HG02981 (cell line): ENCODE data around the gene DAB1.

Experiments used
- ATAC-seq: cut with Tn5 transposase; IDR thresholded peaks from one replicate; pipeline ENCODE4 v1.9.1; 2021; ENCODE audit warnings: mild to moderate bottlenecking, moderate library complexity; ENCODE audit not compliant: unreplicated experiment

DAB1 gene

DNA sequence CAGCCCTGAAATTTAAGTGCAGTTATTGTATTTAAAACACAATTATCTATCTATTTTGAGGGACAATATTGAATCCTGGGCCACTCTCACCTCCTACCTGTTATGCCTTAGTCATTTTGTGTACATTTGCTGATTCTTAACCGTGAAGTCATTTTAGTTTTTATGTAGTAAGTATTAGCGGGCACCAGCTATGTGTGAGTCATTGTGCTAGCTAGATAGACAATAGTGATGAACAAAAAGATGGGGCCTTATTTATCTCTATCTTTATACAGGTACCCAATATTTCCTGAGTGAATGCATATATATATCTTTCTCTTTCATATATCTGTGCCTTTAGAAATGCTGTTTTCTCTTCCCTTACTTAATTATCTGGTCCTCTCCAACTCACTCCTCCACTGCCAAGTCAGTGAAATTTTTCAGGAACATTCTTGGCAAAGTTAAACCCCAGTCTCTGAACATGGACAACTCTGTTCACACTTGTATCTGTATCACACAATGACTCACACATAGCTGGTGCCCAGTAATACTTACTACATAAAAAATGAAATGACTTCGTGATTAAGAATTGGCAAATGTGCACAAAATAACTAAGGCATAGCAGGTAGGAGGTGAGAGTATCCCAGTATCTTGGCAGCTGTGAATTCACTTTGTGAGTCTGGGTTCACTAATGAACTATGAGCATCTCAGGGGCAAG is 292.0 kb downstream of the DAB1 start:
- no peak for ATAC-seq

DNA sequence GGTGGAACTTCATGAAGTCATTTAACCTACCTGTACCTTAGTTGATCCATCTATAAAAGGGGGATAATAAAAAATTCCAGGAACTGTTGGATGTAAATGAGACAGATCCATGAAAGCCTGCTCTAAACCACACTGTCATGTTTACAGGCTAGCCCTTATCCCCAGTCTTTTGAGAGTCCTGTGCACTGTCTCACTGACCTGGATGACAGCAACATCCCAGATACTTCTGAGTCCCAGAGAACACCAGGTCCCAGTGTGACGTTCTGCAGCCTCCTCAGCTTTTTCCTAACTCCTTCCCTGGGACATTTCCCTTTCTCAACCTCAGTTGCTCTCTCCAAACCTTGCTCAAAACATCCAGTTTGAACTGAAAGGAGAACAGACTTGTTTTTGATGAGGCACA is 292.6 kb downstream of the DAB1 start:
- no peak for ATAC-seq

DNA sequence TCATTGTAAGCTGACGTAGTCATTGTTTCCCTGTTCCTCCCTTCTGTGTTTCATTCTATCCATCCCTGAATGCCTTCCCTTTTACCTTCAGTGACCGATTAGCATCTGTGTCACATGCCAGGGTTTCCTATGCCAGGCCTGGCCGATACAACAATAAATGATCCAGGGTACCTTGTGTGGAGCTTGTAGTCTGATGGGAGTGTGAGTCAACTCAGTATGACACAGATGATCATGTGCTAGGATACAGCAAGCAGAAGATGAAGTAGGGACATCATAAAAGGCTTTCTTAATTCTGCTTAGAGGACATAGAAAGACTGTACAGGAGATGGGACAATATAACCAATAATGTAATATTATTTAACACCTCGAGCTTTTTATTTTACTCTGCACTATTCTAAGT is 294.0 kb downstream of the DAB1 start:
- ATAC-seq, result no peak

DNA sequence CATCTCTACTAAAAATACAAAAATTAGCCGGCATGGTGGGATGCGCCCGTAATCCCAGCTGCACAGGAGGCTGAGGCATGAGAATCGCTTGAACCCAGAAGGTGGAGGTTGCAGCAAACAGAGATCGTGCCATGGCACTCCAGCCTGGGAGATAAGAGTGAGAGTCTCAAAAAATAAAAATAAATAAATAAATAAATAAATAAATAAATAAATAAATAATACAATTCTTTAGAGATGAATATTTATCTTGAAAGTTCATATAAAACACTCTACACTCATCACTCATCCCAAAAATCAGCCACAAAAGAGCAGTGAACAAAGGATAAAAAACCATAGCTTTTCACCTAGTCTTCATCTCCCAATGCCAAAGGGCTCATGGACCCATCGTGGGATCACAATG is 295.9 kb downstream of the DAB1 start:
- ATAC-seq, result no peak

DNA sequence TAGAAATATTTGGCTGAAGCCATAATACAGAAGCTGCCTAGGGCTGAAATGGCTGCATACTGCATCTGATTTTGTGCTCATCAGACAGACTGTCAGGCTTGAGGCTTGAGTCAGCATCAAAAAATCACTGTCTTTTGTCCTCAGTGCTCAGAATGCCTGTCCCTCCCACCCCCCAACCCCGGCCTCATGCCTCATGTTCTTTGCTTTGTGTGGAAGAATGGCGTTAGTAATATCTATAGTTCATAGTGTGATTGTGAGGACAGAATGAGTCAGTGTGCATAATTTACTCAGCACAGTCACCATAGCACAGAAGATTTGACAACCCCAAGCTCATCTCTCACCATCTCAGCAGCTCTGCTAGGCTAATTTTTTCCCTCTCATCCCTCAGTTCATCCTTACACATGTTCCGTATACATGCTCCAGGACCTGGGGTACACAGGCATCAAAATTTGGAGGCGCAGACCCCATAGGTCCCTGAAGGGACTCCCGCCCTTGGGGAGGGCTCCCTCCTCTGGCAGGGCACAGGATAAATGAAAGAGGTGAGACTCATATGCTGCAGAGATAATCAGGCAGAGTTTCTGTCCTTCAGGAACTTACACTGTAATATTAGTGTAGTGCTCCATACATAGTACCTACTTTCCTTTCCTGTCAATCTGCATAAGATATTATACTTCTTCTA is 299.0 kb downstream of the DAB1 start:
- peak; percentile 48 for ATAC-seq

DNA sequence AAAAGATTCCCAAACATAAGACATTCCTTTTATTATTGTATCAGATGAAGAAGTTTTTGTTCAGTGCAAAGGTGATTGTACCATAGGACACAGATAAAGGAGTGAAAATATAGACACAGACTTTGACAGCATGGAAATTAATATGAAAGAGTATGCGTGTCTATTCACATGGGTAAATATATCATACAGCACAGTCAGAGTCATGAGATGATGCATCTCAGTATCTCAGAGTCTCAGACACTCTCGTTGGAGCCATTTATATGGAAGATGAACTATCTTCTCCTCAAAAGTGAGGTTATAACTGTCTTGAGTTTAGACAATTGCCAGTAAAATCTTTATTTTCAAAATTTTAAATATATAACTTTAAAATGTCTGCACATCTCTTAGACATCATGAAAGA is 299.7 kb downstream of the DAB1 start:
- no peak for ATAC-seq

DNA sequence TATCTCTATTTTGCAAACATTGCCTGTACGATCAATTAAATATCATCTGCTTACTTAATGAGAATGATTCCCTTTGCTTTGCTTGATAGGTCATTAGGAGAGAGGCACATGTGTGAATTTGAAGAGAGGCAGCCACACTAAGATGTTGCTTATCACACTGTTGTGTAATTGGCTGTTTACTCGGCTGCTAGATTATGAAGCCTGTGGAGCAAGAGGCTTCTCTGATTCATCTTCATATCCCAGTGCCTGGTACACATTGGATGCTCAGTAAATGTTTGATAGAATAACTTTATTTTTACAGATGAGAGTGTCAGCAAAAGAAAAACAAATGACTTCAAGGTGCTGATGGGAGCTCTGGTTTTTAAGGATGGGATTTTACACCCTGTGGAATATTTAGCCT is 301.8 kb downstream of the DAB1 start:
- ATAC-seq, result no peak

DNA sequence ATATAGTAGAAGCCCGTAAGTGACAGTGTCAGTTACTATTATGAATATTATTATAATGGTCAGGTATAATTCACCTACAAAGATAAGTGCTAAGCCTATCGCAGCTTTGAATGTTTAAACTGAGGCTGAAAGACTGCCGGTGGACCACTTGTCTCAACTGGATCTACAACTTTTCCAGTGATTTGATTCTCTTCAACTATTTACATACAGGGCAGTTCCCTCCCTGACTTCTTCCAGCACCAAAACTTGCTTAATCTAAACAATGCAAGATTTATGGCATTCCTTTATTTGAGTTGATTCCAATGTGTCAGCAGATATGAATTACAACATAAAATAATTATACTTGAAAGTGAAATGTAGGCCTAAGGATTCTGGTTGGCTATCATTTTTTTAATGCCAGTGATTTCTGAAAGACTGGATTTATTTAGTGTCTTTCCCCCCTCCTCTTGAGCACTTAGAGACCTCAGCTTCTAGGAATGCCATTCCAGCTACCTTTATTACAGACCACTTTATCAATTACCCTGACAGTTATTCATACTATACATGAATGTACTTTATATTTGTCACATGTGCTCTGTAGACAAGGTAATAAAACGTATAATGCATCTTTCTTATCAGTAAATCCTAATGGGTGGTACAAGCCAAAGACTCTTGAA is 304.8 kb downstream of the DAB1 start:
- no peak for ATAC-seq

DNA sequence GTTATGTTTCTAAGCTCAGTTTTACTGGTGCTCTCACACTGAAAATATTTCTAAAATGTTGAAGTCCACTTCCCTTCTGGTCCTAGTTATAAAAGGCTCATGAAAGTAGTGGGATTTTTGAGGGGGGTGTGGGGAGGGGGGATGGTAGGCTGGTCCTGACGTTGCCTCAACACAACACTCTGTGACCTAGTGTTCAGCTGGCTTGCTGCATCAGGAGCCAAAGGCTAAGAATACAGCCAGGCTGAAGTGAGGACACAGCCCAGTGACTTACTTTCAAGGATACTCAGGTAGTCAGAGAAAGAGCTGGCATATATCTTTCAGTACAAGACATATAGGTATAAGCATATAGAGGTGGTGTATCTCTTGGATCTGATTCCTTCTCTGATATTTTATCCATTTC is 306.1 kb downstream of the DAB1 start:
- no peak for ATAC-seq

DNA sequence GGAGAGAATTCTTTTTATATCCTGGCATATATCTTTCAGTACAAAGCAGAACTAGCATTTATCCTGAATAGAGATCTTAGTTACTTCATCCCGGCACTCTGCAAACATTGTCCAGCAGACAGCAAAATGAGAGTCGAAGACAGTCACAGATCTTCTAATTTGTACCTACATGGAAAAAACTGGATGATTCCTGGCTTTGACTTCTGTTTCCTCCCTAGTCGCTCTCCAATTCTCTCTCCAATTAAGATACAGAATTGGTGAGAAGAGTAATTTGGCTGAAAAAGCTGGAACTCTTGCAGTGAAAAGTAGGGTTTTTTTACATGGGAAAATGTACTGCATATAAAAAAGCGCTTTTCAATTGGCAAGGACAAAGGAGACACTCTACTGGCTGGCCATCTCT is 307.0 kb downstream of the DAB1 start:
- ATAC-seq, result no peak

DNA sequence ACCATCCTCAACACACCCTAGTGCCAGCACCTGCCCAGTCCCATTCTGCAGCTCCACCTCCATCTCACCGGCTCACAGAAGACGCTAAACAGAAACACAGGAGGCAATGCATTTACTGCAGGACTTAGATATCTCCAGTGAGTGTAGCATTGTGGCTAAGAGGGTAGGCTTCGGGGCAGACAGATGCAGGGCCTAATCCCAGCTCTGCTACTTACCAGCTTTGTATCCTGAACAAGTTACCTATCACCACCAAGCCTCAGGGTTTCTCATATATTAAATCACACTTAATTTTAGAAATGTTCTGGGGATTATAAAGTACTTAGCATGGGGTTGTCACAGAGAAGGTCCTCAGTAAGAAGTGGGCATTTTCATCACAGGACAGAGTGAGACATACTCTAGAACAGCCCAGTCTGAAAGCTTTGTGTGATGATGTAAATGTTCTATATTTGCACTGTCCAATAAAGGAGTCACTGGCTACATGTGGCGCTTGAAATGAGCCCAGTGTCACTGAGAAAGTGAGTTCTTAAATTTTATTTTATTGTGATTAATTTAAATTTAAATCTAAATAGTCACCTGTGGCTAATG is 308.7 kb downstream of the DAB1 start:
- no peak for ATAC-seq

DNA sequence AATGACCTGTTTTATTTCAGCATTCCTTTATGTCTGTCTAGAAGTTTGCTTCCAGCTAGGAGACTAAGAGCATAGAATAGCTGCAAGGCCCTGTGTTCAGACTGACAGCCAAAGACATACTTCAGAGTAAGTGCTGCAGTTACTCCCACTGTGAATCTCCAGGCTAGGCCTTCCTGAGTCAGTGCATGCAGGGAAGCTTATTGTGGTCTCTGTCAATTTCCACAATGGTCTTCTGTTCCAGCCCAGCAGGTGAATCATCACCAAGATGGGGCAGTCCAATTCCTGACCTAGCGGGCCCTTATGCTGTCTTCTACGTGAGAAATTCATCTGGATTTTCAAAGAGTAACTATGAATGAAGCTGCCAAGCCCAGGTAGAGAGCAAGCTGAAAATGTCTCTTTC is 311.7 kb downstream of the DAB1 start:
- ATAC-seq, result no peak

DNA sequence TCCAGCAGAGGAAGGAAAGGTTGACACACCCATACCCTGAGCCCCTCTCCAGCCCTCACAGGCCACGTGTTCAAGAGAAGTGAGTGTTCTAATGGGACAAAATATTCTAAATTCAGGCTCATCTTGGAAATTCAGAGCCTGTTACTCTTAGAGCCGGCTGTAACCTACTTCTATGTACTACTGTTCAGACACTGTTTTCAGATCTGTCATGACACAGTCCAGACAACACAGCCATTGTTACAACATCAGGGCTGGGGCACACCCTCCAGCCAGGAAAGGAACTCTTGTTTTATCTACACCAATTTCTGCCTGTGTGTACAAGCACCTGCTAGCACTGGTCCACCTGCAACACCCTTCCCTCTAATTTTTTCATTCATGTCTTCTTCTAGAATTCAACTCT is 312.7 kb downstream of the DAB1 start:
- ATAC-seq, result no peak

DNA sequence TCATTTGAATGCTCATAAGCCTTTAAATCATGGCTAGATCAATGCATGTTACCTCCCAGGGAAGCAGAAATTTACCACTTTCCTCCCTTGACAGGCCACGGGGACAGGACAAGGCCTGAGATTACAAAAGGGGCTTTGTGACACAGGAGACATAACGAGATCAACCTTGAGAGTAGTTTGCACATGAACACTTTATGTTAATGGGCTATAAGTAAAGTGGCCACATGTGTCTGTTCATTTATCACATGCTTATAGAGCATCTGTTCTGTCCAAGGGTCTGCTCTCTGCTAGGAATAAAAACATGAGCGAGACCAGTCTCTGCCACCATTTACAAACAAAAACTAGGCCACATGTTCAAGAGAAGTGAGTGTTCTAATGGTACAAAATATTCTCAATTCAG is 314.0 kb downstream of the DAB1 start:
- ATAC-seq, result no peak

DNA sequence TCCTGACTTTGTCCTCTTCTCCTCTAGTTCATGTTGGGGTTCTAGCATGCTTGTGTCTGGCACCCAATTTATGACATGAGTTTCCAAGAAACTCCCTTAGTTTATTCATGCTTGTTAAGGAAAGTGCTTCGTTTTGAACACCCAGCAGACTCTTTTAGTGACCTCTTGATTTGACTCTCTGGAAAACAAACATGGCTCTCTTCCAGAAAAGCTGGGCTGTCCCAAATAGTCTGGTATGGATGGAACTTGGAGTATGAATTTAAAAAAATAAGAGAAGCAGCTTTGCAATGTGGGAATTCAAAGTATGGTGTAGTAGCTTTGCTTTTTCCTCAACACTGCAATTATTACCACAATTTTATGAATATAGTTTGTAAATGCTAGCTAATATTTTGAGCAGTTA is 314.6 kb downstream of the DAB1 start:
- no peak for ATAC-seq

DNA sequence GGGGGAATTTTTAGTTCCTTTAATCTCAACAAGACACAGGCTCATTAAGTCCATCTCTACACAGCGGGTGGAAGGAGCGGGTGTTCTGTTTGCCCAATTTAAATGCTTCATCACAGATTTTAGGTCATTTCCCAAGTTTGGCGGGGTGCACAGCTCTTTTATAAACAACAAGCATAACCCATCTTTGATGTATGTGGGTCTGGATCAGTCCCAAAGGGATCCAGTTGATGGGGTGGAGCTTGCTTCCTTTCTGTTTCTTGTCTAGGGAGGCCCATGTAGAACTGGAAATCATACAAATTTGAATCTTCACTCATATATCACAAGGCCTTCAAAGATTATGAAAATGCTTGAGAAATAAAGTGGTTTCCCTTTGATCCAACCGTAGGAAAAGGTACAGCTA is 317.6 kb downstream of the DAB1 start:
- ATAC-seq, result no peak

DNA sequence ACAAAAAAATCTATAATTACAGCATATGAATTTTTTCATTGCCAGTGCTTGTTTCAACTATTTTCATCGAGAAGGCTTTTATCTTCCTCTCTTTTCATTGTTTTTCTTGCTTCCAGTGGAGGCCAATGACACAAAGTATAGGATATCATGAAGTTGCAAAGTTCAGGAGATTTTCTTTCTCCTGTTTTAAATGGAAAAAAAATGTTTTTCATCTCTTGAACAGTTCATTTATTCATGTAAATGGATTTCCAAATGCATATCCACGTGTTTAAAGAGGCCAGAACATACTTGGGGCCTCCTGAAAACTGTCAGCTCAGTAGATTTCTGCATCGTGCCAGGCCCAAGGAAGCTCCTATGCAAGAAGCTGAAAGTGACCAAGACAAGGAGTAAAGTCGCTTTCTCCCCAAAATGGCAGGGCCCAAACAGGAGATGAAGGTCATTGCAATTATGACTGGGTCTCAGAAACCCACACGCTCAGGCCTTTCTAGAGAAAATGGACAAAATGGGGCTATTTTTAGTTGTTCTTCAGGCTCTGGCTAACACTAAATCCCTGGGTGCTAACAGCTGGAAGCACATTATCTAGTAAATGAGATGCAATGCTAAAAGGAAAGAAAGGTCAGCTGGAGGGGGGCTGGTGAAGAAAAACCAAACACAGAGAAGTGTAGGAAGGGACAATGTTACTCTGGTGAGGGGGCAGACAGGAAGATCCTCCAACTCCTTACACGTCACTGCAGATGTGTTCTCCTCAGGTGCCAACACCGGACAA is 321.1 kb downstream of the DAB1 start:
- no peak for ATAC-seq

DNA sequence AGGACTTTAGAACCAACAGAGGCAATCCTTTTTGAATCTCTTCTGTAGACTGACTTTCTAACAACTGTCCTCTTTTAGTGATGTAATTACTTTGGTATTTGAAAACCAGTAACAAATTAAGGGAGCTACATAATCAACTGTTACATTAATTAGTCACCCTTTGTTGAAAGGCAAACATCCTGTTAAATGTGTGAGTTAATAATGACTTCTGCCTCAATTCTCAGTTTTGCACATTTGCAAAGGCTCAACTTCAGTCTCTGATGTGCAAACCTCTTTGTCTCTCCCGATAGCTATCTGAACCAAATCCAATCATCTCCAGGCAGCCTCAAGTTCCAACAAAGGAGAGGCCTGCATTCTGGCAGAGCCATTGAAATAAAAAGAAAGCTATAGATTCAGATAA is 322.7 kb downstream of the DAB1 start:
- no peak for ATAC-seq

DNA sequence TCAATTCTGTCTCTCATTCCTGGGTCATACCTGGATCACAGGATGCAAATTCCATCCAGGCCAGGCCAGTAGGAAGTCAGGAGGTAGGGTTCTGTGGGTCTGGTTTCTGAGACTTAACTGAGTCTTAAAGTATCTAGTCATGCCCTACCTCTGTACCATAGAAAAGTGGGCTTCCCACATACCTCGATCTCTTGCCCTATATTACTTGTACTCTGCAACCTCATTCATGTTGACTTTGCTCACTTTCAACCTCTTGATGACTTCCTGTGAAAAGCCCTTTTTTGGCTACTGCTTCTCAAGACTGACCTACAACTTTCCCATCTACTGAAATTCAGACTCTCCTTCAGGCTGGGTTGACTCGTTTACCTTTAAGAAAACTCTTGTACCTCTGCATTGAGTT is 329.1 kb downstream of the DAB1 start:
- no peak for ATAC-seq

DNA sequence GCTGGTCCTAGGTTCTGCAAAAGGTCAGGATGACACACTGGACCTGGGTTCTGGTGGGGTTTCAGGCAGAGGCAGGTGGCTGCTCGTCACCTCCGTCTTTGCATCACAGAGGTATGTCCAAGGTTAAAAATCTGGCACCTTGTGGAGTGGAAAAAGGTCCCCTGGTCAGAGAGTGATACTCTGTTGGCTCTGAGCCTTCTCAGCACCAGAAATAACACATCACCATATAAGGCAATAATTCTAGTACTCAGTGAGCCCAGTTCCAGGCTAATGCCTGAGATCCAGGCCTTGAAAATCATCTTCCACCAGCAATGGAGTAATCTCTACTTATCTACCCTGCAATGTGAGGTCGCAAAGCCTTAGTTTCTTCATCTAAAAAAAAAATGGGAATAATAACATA is 330.7 kb downstream of the DAB1 start:
- ATAC-seq, result no peak

DNA sequence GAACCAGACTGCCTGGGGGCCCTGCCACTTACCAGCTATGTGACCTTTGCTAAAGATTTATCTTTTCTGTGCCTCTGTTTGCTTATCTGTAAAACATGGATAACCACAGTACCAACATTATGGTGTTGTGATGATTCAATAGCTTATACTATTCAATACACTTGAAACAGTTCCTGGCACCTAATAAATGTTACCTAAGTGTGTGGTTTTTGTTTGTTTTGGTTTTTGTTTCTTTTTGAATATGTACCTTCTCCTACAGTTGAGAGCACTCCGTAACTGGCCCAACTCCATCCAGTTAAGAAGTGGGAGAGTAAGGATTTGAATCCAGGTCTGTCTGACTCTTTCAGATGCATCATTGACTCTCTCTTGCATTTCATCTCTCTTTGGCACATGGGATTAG is 332.2 kb downstream of the DAB1 start:
- ATAC-seq, result no peak
